ENCODE data around the gene EPS8L2.

EPS8L2 gene

DNA sequence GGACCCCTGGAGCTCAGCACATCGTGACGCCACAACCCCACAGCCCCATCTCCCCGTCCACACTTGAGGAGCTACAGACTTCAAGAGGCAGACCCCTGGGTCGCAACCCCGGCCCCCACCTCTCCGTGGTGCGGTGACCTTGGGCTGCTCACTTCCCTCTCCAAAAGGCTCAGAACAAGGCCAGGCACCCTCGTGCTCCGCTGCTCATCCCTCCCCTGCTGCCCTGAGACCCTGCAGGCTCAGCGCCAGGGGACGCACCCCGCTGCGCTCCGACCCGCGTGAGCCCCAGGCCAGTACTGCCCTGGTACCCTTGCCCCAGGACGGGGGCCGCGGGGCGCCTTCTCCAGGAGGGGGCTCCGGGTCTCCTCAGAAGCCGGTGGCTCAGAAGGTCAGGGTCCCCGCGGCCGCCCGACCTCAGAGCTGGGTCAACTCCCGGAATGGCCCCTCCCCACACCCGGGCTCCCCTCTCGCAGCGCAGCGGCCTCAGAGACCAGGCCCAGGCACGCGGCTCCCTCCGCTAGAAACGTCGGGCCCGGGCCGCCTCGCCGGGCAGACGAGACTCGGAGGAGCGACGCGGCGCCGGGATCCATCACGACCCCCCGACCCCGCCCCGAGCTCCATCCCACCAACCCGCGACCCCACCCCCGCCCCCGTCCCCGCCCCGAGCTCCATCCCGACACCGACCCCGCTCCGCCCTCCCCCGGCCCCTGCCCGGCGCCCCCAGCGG lies 70.7 kb downstream of the EPS8L2 start:
- TF ChIP-seq CTCF (IDR thresholded peaks at IDR 0.05; ENCODE audit: extremely low read depth, insufficient read depth, missing control alignments) = peak; percentile 21
- peak; percentile 90 for DNase-seq (ENCODE audit: low spot score)
- in situ Hi-C loops (cut with MboI; ENCODE audit: low pct_unique_long_range_greater_than_20kb, low sequenced_read_pairs, unreplicated experiment) = no loop called here
